ENCODE results near the gene OSBPL3. TPM values are rescaled to one million over a fixed set of nuclear protein-coding genes. Genes with fewer than 3 reads are reported as not detected.

The OSBPL3 gene
- total RNA-seq, 1 donor from 2014 or later, result 9.8 TPM

DNA sequence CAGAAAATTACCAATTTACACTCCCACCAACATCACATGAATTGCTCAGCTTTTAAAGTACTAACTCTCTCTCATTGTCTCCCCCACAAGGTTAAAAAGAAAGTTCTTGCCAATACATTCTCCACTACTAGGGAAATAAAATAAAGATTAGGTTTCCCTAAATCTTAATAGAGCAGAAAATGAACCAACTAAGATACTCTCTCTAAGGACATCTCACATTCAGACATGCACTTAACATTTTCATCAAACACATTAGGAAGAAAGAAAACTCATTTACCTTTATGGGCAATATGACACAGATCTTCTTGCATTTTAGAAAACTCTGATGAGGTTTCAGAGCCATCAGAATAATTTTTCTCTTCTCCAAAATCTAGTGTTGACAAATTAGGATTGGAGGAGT lies 118.6 kb downstream of the OSBPL3 start:
- no peak for DNase-seq (ENCODE audit: low spot score in 2 of 2, unreplicated experiment in 2 of 2)
- Mint-ChIP-seq H3K27me3 (ENCODE audit: low read depth) (no peaks in the 10 kb centered on the region), H3K36me3 (peaks cover 10% of the 10 kb centered on the region), H3K4me1 (no peaks in the 10 kb centered on the region), H3K27ac (no peak overlapping the region), H3K9me3 (peaks cover 5% of the 10 kb centered on the region), H3K4me3 (no peak overlapping the region)
- TF ChIP-seq, protein P1, sequence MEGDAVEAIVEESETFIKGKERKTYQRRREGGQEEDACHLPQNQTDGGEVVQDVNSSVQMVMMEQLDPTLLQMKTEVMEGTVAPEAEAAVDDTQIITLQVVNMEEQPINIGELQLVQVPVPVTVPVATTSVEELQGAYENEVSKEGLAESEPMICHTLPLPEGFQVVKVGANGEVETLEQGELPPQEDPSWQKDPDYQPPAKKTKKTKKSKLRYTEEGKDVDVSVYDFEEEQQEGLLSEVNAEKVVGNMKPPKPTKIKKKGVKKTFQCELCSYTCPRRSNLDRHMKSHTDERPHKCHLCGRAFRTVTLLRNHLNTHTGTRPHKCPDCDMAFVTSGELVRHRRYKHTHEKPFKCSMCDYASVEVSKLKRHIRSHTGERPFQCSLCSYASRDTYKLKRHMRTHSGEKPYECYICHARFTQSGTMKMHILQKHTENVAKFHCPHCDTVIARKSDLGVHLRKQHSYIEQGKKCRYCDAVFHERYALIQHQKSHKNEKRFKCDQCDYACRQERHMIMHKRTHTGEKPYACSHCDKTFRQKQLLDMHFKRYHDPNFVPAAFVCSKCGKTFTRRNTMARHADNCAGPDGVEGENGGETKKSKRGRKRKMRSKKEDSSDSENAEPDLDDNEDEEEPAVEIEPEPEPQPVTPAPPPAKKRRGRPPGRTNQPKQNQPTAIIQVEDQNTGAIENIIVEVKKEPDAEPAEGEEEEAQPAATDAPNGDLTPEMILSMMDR (IDR thresholded peaks at IDR 0.05; ENCODE audit: unreplicated experiment), result no peak

DNA sequence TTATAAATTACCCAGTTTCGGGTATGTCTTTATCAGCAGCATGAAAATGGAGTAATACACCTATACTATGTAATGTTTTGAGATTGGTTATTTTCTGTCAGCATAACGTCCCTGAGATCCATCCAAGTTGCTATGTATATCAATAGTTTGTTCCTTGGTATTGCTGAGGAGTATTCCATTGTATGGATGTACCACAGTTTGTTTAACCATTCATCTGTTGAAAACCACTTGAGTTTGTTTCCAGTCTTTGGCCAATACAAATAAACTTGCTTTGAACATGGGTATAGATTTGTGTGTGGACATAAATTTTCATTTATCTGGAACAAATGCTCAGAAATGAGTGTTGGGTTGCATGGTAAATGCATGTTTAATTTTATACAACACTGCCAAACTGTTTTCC lies 119.4 kb downstream of the OSBPL3 start:
- no peak overlapping the region for H3K4me3 Mint-ChIP-seq

DNA sequence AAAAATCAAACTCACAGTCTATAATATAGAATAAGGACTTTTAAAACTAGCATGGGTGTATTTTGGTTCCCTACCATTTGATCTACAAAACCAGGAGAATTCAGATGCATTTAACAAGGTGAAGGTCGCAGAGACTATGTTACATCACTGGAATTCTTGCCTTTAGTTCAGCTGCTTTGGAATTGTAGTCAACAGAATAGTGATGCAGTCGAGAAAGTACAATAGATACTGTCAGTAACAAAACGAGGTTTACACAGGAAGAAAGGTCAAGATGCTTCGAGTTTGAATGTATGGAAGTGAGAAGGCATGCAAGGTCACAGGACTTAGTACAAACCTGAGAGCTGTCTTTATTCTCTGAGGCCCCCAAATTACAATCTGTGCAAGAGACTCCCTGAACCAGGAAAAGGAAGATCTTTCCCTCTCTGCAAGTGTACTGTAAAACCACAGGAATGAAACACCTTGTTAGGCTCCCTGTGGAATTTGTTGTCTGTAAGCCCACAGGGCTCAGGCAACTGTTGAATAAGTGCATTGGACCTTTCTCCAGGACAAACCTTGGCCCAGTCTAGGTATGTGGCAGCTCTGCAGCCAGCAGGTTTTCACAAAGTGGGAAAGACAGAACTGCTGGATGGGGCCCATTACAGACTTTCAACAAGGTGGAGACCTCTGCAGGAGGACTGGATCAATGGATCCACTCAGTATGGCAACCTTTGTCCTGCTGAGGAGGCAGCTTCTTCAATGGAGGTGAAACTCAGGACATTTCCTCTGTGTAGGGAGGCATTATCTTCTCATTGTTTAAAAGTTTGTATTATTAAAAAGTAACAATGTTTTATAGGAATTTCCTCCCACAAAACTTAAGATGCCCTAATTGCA lies 121.6 kb downstream of the OSBPL3 start:
- TF ChIP-seq, protein P1 (IDR thresholded peaks at IDR 0.05; ENCODE audit: unreplicated experiment), result no peak
- no peak for DNase-seq (ENCODE audit: low spot score in 2 of 2, unreplicated experiment in 2 of 2)
- Mint-ChIP-seq H3K27me3 (ENCODE audit: low read depth) (peaks cover 2% of the 10 kb centered on the region), H3K27ac (no peak overlapping the region), H3K4me1 (no peaks in the 10 kb centered on the region), H3K4me3 (no peak overlapping the region), H3K9me3 (peaks cover 5% of the 10 kb centered on the region), H3K36me3 (peaks cover 10% of the 10 kb centered on the region)

More for the DNA sequence above, 119.4 kb downstream of the OSBPL3 start:
- TF ChIP-seq, protein P1 (IDR thresholded peaks at IDR 0.05; ENCODE audit: unreplicated experiment), result no peak
- peaks cover 2% of the 10 kb centered on the region for H3K27me3 Mint-ChIP-seq (ENCODE audit: low read depth)
- no peak overlapping the region for H3K27ac Mint-ChIP-seq
- DNase-seq (ENCODE audit: low spot score in 2 of 2, unreplicated experiment in 2 of 2), result no peak
- peaks cover 5% of the 10 kb centered on the region for H3K9me3 Mint-ChIP-seq
- H3K4me1 Mint-ChIP-seq, result no peaks in the 10 kb centered on the region
- peaks cover 10% of the 10 kb centered on the region for H3K36me3 Mint-ChIP-seq

DNA sequence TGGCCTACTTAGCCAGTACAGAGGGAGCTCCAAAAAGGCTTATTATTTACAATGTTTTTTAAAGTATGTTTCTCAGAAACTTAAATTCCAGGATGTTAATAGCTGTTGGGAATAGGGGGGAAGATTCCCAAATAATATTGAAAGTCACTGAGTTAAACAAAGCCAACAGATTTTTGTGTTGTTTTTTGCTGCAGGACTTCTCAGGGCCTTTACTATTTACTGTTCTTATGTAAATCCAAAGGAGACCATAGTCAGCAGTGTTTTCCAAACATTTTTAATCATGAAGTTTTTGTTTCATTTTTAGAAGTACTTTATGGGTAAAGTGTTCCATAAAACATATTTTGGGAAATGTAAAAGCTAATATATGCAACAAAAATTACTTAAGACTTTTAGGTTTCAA lies 122.4 kb downstream of the OSBPL3 start:
- Mint-ChIP-seq H3K9me3 (peaks cover 5% of the 10 kb centered on the region), H3K27me3 (ENCODE audit: low read depth) (peaks cover 2% of the 10 kb centered on the region), H3K4me1 (no peaks in the 10 kb centered on the region), H3K36me3 (peaks cover 10% of the 10 kb centered on the region), H3K4me3 (no peak overlapping the region), H3K27ac (no peak overlapping the region)
- TF ChIP-seq, protein P1 (IDR thresholded peaks at IDR 0.05; ENCODE audit: unreplicated experiment), result no peak
- DNase-seq (ENCODE audit: low spot score in 2 of 2, unreplicated experiment in 2 of 2), result no peak

DNA sequence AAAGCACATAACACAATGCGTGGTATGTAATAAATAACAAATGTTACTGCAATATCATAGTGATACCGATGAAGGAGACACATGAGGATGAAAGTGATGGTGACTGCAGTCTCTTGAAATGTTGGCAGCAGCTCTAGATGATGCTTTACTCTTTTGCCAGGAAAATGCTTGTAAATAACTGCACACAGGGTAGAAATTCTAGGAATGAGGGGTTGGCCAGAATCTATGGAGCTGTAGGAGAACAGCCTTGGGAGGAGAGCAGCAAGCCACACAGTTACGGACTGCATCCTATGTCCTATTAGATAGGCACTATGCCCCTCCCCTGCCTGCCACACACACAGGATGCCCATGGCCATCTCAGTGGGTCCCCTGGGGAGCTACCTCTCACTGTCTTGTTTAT lies 125.1 kb downstream of the OSBPL3 start:
- H3K9me3 Mint-ChIP-seq, result no peaks in the 10 kb centered on the region
- peaks cover 2% of the 10 kb centered on the region for H3K27me3 Mint-ChIP-seq (ENCODE audit: low read depth)
- TF ChIP-seq, protein P1 (IDR thresholded peaks at IDR 0.05; ENCODE audit: unreplicated experiment), result no peak
- H3K36me3 Mint-ChIP-seq, result no peaks in the 10 kb centered on the region
- no peak for DNase-seq (ENCODE audit: low spot score in 2 of 2, unreplicated experiment in 2 of 2)
- no peak overlapping the region for H3K27ac Mint-ChIP-seq
- no peak overlapping the region for H3K4me3 Mint-ChIP-seq
- H3K4me1 Mint-ChIP-seq, result no peaks in the 10 kb centered on the region
